ENCODE data around the gene CAMK2N2. TPM values are rescaled to one million over a fixed set of nuclear protein-coding genes. Genes with fewer than 3 reads are reported as not detected.
"Not testable (repeated sequence)": the region's sequence is repeated elsewhere in the genome, so short reads cannot be mapped to it uniquely, and the experiment has no call there.

CAMK2N2 gene
- total RNA-seq, 1 experiment from 2014 or later: 0.37 TPM

- in situ Hi-C loops (cut with HindIII; ENCODE audit: low sequenced_read_pairs): no loop called here
- DNase-seq (ENCODE audit: low spot score): peak; percentile 45
Observed at GRCh38 chr3:184275961-184276910, 14.9 kb upstream of the CAMK2N2 start, which contains the start of gene ECE2. TSS of gene ECE2 (plus strand) at chr3:184276022. CDS start at chr3:184276154, 132 bp downstream.

- DNase-seq (ENCODE audit: low spot score): no peak
- in situ Hi-C loops (cut with HindIII; ENCODE audit: low sequenced_read_pairs): no loop called here
Observed at GRCh38 chr3:184275381-184275701, 14.0 kb upstream of the CAMK2N2 start.

GRCh38 chr3:184272269-184272668, 10.9 kb upstream of the CAMK2N2 start:
- no peak for DNase-seq (ENCODE audit: low spot score)
- in situ Hi-C loops (cut with HindIII; ENCODE audit: low sequenced_read_pairs): no loop called here

GRCh38 chr3:184267249-184267648, 5.9 kb upstream of the CAMK2N2 start:
- in situ Hi-C loops (cut with HindIII; ENCODE audit: low sequenced_read_pairs); DNase-seq (ENCODE audit: low spot score): not testable (repeated sequence)

GRCh38 chr3:184262764-184263179, 1.4 kb upstream of the CAMK2N2 start:
- DNase-seq (ENCODE audit: low spot score): peak; percentile 27
- in situ Hi-C loops (cut with HindIII; ENCODE audit: low sequenced_read_pairs): no loop called here

GRCh38 chr3:184261854-184262763, 756 bp upstream of the CAMK2N2 start:
- in situ Hi-C loops (cut with HindIII; ENCODE audit: low sequenced_read_pairs): no loop called here
- peak; percentile 64 for DNase-seq (ENCODE audit: low spot score)

GRCh38 chr3:184260724-184261269, 556 bp downstream of the CAMK2N2 start:
- DNase-seq (ENCODE audit: low spot score): peak; percentile 33
- in situ Hi-C loops (cut with HindIII; ENCODE audit: low sequenced_read_pairs): no loop called here

- DNase-seq (ENCODE audit: low spot score): peak; percentile 28
- in situ Hi-C loops (cut with HindIII; ENCODE audit: low sequenced_read_pairs): no loop called here
Observed at GRCh38 chr3:184259878-184260723, 1.3 kb downstream of the CAMK2N2 start.

- DNase-seq (ENCODE audit: low spot score): peak; percentile 26
- in situ Hi-C loops (cut with HindIII; ENCODE audit: low sequenced_read_pairs): no loop called here
Observed at GRCh38 chr3:184259396-184259877, 1.9 kb downstream of the CAMK2N2 start.

GRCh38 chr3:184258926-184259325, 2.4 kb downstream of the CAMK2N2 start:
- DNase-seq (ENCODE audit: low spot score): peak; percentile 26
- in situ Hi-C loops (cut with HindIII; ENCODE audit: low sequenced_read_pairs): no loop called here

GRCh38 chr3:184257083-184257915, 4.1 kb downstream of the CAMK2N2 start:
- no peak for DNase-seq (ENCODE audit: low spot score)
- in situ Hi-C loops (cut with HindIII; ENCODE audit: low sequenced_read_pairs): no loop called here

- DNase-seq (ENCODE audit: low spot score): no peak
- in situ Hi-C loops (cut with HindIII; ENCODE audit: low sequenced_read_pairs): no loop called here
Observed at GRCh38 chr3:184255291-184256039, 5.9 kb downstream of the CAMK2N2 start.

GRCh38 chr3:184250167-184250828, 11.1 kb downstream of the CAMK2N2 start:
- DNase-seq (ENCODE audit: low spot score): peak; percentile 84

GRCh38 chr3:184249412-184250166, 11.8 kb downstream of the CAMK2N2 start, which contains the start of gene EEF1AKMT4:
TSS of gene EEF1AKMT4 (plus strand) at chr3:184249672. CDS start at chr3:184249695, 23 bp downstream.
- in situ Hi-C loops (cut with HindIII; ENCODE audit: low sequenced_read_pairs): no loop called here

More at GRCh38 chr3:184250167-184250828, 11.1 kb downstream of the CAMK2N2 start:
- in situ Hi-C loops (cut with HindIII; ENCODE audit: low sequenced_read_pairs): no loop called here

More at GRCh38 chr3:184249412-184250166, 11.8 kb downstream of the CAMK2N2 start, which contains the start of gene EEF1AKMT4:
- peak; percentile 98 for DNase-seq (ENCODE audit: low spot score)
